Measurements from ENCODE around the gene TST.

The TST gene

DNA sequence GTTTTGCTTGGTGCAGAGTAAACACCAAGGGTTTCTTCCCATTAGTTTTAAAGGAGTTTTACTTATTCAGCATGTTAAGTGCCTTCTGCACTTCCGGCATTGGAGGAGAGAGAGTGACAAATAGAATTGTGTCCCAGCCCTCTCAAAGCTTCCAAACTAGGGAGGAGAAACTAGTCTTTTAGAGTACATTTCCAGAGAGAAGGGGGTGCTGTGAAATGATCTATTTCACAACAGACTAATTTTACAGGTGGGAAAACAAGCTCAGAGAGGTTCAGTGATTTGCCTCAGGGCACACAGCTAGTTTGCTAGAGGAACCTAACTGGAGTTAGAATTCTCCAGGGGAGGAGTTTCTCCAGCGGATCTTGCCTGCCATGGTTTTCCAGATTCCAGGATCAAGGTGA is 12.9 kb upstream of the TST start:
- no peak for DNase-seq (ENCODE audit: low read depth)

DNA sequence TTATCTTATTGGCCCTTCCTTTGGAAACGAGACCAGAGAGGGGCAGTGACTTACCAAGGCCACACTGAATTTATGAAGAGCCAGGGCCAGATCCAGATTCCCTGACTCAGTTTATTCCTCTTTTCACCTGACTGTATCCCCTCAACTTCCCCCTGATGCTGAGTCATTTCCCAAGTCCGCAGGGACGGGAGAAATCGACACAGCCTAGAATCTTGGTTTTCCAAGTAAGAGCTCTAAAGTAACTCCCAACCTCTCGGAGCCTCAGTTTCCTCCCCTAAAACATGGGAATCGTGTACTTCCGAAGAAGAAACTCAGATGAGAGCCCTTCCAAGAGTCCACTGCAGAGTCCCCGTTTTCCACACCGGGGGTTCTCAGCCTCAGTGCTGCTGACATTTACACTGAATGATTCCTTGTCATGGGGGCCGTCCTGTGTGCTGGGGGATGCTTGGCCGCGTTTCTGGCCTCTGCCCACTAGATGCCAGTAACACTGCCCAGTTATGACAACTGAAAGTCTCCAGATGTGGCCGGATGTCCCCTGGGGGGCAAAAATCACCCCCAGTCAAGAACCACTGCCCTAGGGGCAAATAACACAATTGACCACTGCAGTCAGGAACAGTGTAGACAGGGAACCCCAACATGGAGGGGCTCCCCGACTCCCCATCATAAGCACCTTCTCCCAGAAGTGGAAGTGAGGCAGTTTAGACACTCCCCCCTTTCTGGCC is 11.5 kb upstream of the TST start:
- DNase-seq (ENCODE audit: low read depth) = no peak

DNA sequence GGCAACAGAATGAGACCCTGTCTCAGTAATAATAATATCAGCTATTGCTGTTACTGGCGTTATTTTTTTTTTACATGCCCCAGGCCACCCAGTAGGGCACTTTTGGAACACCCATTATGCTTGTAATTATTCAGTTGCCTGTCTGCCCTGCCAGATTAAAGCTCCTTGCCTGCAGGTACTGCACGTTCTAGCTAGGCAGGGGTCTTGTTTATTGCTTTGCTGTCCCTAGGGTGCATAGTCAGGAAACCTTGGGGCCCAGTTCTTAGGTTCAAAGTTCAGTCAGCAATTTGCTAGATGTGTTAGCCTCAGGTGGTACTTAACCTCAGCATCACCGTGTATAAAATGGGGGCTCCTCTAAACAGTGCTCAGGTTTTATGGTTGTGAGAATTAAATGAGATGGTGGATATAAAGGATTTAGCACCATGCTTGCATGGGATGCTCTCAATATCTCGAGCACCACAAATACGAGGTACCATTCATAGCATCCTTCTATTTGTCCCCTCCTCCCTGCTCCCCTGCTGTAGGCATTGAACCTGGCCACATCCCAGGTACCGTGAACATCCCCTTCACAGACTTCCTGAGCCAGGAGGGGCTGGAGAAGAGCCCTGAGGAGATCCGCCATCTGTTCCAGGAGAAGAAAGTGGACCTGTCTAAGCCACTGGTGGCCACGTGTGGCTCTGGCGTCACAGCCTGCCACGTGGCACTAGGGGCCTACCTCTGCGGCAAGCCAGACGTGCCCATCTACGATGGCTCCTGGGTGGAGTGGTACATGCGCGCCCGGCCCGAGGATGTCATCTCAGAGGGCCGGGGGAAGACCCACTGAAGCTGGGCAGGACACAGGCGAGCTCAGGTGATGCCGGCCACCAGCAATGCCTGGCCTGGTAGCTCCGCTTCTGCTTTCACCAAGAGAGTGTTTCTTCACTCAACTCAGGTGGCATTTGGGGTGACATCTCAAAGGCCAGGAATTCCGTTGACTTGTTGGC is 9.7 kb upstream of the TST start:
- DNase-seq (ENCODE audit: low read depth) = no peak

DNA sequence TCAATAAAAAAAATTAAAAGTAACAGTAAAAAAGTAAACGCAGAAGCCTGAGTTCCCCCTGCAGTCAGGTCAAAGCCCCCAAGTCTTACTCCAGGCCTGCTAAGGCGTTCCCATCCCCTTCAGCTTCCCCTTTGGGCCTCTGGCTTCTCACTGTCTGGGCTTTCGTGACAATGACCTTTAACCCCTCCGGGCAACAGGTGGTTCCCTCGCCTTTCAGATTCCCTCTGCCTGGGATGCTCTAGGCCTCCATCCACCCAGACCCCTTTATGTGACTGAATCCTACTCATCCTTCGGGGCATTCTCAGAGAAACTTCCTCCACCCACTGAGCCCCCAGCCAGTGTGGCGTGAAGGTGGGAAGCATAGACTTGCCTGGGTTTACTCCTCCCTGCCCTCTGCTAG is 8.3 kb upstream of the TST start:
- no peak for DNase-seq (ENCODE audit: low read depth)

DNA sequence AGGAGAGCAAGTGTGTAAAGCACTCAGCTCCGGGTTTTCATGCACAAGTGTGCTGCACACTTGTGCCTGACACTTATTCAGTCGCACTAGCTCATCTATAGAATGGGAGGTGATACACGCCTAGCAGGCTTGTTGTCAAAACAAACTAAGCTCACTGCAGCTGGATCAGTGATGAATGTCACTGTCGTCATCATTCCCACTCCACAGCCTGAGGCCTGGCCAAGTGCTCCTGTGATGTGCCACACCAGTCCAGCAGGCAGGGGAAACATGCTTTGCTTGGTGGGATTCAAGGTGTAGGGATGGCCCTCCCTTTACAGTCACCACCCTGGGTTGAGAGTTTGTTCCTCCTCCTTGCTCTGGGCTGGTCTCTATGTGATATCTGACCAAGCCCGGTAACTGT is 7.1 kb upstream of the TST start:
- DNase-seq (ENCODE audit: low read depth) = no peak

DNA sequence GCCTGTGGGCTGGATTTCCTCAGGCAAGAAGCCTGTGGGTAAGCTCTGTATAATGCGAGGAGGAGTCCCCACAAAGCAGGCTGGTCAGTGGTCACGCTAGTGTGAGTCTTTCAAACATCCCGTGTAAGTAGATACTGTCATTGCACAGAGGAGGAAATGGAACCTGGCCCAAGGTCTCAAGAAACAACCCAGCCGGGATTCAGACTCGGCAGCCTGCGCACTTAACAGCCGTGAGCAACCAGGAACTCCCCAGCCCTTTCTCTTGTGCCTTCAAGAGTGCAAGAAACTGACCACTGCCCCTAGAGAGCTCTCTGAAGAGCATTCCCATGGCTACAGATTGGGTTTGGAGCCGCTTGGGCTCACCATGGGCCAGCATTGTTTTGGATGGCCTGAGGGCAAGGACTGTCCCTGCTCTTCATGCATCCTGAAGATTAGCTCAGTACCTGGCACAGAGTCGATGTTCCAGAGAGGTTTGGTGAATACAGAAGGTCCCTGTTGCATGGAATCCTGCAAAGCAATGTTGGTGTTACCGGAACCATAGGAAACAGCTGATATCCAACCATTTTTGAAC is 6.3 kb upstream of the TST start:
- no peak for DNase-seq (ENCODE audit: low read depth)

DNA sequence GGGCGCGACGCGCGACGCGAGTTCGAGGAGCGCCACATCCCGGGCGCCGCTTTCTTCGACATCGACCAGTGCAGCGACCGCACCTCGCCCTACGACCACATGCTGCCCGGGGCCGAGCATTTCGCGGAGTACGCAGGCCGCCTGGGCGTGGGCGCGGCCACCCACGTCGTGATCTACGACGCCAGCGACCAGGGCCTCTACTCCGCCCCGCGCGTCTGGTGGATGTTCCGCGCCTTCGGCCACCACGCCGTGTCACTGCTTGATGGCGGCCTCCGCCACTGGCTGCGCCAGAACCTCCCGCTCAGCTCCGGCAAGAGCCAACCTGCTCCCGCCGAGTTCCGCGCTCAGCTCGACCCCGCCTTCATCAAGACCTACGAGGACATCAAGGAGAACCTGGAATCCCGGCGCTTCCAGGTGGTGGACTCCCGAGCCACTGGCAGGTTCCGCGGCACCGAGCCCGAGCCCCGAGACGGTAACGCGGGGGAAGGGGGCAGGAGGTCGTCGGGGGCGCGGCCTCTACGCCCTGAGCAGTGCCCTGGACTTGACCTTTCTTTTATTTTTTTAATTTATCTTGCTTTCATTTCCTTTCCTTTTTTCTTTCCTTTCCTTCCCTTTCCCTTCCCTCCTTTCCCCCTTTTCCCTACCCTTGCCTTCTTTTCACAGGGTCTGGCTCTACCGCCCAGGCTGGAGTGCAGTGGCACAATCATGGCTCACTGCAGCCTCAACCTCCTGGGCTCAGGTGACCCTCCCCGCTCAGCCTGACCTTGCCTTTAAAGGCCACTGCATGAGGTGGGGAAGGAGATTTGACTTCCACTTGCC is 5.3 kb upstream of the TST start:
- no peak for DNase-seq (ENCODE audit: low read depth)

DNA sequence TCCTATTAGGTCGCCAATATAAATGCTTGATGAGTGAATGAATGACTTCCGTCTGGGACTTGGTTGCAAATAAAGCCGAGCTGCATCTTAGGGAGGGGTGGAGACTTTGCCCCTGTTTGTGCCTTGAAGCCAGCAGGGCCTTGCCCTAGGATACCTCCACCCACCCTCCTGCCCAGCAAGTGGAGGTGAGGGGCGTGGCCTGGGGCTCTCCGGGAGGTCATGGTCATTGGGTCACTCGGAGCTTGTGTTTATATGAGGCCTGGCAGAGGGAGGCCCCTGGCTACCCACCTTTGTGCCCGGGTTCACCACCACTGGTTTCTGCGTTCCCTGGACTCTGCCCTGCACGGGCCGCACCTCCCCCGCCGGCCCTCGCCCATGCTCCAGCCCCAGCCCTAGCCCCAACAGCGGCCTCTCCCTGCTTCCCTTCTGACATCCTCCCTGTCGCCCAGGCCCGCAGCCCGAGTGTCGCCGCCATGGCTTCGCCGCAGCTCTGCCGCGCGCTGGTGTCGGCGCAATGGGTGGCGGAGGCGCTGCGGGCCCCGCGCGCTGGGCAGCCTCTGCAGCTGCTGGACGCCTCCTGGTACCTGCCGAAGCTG is 4.6 kb upstream of the TST start:
- no peak for DNase-seq (ENCODE audit: low read depth)

DNA sequence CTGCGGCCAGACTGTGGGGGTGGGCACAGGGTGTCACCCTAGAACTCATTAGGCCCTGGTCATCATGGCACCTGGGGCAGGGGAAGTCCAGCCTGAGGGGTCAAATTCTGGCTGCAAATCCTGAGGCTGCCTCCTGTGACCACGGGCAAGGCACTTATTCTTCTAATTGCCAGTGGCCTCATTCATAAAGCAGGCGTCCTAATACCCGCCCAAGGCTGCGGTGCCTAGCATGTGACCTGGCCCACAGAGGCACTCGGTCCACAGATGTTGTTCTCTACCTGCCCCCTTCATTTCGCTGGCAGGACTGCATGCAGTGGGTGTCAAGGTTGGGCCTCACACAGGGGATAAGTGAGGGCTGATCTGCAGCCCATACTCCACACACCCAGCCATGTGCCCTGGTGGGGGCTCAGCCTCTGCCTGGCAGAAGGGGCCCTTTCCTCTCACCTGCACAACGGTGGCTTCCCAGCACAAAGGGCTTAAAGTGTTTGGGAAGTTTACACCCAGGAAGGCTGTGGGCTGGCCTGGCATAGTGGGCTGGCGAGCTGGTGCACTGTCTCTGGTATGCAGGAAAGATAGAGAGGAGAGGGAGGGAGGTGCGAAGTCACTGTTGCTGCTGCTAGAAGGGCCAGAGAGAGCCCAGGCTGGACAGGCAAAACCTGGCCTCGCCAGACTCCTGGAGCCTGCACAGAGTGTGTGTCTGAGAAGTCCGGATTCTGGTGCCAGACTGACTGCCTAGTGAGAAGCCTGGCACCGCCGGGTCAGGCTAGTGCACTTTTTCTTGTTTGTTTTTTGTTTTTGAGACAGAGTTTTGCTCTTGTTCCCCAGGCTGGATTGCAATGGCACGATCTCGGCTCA is 3.5 kb upstream of the TST start:
- DNase-seq (ENCODE audit: low read depth) = no peak

DNA sequence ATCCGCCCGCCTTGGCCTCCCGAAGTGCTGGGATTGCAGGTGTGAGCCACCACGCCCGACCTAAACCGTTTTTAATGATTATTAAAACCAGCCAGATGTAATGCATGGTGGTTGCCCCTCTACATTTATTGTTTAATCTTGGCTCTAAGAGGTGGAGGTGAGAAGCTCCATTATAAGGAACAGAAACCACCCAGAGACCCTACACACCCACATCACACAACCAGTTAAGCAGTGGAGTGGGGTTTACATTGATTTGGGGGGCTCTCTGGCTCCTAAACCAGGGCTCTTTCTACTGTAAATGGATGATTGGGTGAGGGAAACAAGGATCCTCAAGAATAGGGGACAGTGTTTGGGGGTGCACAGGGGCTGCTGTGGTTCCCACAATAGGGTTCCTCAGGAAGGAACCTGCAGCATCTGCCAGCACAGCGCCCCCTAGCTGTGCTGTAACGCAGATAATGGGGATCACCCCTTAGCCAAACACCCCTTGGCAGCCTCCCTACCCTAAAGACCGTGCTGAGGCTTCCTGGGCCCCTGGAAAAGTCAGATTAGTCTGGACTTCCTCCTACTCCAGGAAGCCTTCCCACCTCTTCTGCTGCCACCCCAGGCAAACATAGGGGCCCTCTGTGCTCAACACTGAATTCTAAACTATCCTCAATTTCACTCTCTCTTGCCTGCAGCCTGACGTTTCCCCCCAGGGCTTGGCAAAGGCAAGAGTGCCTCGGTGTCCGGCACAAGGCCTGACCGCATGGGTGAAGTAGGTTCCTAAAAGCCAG is 2.6 kb upstream of the TST start:
- DNase-seq (ENCODE audit: low read depth) = peak; percentile 42

DNA sequence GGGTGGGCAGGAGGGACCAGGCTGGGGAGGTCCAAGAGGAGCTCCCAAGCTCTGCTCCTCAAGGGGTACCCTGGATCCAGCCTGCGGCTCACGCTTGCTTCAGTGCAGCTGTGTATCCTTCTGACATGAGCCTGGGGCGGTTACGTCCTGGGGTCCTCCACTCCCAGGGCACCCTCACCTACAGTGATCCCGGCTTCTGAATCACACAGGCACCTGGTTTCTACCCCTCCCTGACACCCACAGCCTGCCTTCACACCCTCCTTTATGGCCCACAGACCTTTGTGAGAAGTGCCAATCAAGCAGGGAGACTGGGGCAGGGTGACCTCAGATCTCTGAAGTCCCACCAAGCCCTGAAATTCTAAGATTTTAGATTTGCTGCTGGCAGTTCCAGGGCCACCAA is 1.8 kb upstream of the TST start:
- DNase-seq (ENCODE audit: low read depth) = no peak

DNA sequence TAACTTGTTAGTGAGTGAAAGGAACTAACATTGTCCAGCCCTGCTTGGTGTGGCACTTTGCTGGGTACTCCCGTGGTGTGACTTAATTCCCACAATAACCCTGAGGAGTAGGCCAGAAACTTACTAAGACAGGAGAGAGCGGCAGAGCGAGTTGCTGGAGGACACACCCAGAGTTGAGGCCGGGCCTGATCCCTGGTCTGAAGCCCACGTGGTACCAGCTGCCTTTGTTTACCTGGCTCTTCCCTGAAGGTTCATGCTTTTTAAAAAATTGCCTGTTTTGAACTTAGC is 889 bp upstream of the TST start:
- no peak for DNase-seq (ENCODE audit: low read depth)

DNA sequence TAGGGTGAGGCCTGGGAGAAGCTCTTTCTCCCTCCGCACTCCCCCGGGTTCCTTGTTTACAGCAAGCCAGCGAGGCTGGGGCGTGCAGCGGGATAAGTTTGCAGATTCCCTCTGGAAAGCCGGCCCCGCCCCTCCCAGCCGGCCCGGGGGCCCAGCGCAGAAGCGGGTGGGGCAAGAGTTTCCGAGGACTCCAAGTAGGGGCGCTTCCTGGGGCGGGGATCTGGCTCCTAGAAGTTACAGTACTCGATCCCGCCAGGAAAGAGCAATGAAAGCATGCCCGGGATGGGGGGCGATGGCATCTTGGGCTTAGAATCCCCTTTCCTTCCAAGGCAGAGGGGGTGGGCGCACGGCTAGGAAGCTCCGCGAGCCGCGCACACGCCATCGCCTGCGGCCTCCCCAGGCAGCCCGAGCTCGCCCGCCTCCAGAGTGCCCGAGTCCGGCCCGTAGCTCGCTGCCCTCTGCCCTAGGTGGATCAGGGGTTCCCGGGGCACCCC is 385 bp downstream of the TST start:
- no peak for DNase-seq (ENCODE audit: low read depth)

DNA sequence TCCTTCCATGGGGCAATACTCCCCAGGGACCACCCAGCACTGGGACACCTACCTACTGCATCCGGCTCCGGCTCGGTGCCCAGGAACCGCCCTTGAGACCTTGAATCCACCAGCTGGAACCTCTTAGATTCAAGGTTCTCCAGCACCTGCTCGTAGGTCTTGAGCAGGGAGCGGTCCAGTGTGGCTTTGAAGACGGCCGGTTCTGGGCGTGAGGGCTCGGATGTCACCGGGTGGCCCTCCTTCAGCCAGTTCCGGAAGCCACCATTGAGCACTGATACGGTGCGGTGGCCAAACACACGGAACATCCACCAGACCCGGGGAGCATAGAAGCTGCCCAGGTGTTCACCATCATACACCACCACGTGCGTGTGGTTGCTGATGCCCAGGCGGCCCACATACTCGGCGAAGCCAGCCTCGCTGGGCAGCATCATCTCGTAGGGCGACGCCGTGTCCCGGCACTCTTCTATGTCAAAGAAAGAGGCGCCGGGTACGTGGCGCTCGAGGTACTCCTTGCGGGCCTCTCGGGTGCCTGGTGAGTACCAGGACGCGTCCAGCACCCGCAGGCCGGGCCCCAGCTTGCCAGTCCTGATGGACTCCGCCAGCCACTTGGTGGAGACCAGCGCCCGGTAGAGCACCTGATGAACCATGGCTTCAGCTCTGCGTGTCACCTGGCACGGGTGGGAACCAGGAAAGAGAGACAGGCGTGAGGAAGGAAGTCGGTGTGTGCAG is 997 bp downstream of the TST start:
- DNase-seq (ENCODE audit: low read depth) = no peak

DNA sequence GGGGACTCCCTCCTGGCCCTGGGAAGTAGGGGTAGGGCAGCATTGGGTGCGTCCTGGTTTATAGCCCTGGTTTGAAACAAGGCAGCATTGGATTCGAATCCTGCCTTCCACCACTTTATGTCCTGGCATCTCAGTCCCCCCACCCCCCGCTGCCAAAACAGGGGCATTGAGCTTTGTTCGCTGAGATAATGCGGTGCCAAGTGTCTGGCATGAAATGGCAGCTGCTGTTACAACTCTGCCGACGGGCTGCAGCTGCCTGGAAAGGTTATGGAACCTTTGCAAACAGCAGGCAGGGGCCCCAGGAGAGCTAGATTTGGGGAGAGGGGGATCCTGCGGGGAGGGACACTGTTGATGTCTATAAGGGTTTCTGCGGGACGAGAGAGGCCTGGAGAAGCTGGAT is 1.9 kb downstream of the TST start:
- DNase-seq (ENCODE audit: low read depth) = no peak

DNA sequence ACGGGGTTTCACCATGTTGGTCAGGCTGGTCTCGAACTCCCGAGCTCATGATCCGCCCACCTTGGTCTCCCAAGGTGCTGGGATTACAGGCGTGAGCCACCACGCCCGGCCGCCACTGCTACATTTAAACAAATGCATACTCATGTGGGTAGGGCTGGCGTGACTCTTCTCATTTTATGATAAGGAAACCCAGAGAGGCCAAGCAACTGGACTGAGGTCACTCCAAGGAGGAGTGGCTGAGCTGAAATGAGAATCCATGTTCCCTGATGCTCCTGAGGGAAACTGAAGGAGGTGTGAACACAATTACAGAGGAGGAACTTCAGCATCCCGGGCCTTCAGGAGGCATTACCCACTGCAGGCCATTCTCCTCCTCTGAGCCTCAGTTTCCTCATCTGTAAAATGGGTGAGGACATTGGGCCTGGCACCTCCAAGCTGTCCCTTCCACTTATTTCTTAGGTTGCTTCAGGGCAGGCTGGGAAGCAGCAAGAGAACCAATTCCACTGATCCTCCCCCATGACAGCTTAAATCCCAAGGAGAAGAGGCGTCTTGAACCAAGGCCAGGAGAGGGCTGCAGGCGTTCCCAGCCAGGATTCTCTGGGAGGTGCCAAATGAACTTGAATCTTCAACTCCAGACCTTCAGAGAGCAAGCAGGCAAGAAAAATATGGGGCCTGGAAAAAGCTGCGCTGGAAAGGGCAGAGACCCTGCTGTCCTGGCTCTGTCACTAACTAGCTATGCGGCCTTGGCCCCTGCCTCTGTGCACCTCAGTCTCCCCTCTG is 2.9 kb downstream of the TST start:
- no peak for DNase-seq (ENCODE audit: low read depth)

DNA sequence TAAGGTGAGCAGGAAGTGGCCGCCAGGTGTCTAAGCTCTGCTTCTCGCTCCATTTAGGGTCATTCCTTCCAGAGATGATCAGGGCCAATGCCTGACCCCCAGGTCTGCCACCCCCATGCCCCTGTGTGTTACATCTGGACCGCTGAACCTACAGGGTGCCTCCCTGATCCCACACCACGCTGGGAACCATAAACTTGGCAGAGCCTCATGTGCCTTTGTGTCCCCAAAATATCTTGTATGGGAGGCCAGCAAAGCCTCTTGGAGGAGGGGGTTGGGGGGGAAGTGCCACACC is 3.7 kb downstream of the TST start:
- no peak for DNase-seq (ENCODE audit: low read depth)

DNA sequence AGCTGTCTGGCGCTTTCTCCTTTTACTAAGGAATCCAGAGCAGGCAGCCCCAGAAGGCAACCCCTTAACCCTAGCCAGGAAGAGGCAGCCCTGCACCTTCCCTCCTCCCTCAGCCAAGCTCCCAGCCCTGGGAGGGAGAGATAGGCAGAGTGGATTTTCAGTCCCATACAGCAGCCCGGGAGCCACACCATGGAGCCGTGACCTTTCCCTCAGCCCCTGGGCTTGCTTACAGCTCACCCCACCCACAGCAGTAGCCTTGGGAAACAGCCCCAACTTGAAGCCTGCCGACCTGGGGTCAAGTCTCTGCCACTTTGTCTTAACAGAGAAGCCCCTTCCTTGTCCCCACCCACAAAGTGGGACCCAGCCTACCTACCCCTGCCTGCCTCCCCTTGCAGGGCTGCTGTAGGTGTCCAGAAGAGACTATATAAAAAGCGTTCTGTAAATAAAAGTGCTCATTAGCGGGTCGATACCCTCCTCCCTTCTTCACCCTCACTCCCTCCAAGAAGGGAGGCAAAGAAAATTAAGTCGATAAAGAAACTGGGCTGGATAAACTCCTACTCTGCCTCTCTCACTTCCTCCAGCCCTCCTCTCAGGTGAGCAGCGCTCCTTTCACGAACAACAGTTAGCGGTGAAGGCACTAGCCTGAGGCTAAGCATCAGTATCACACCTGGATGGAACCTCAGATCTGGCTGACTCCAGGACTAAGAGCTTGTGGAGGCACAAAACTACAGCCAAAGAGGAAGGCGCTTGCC is 4.2 kb downstream of the TST start:
- DNase-seq (ENCODE audit: low read depth) = no peak
